GM19240 (cell line): ENCODE measurements around the gene CPO.

ENCODE experiments used
- DNase-seq: peaks from one replicate; pipeline ENCODE4 v3.0.0; 2011; ENCODE audit warnings: low spot score; ENCODE audit not compliant: insufficient read length

Gene CPO

DNA sequence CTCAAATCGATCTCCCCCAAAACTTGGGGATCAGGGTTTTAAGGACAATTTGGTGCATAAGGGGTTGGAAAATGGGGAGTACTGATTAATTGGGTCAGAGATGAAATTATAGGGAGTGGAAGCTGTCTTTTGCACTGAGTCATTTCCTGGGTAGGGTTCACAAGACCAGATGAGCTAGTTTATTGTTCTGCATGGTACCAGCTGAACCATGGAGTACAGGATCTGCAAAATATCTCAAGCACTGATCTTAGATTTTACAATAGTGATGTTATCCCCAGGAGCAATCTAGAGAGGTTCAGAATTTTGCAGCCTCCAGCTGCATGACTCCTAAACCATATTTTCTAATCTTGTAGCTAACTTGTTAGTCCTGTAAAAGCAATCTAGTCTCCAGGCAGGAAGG is 73.1 kb downstream of the CPO start:
- no peak for DNase-seq

- no peak for DNase-seq
Measured at GRCh38 chr2:207014424-207014823, 75.1 kb downstream of the CPO start.

DNA sequence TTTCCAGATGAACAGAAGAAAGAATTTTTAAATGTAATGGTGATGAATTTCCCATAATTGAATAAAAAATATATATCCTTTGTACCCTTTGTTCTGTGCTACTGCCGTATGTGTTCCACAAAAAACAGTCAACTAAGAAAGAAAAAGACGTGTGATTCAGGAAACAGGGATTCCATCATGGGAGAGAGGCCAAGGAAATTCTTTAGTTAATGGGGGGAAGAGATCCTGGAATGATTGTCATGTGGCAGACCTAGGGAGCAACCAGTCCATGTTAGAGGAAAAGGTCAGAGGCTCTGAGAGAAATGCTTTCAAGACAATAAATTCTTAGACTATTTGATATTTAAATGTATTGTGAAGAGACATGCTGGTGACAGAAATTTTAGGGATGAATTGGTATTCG is 76.6 kb downstream of the CPO start:
- DNase-seq: no peak
